BE2C (cell line): ENCODE results near the gene PIK3R4. TPM values are rescaled to one million over a fixed set of nuclear protein-coding genes. Genes with fewer than 3 reads are reported as not detected.

Source experiments
- DNase-seq: peaks from one replicate; pipeline ENCODE4 v3.0.0-alpha.2; 2020
- H3K27me3 ChIP-seq: fragments of 250-450 bp; sonication (Bioruptor Pico); 2 replicates; pipeline ENCODE4 v1.5.1; 2020; ENCODE audit warnings: mild to moderate bottlenecking
- H3K36me3 ChIP-seq: fragments of 250-450 bp; sonication (Bioruptor Pico); 2 replicates; pipeline ENCODE4 v1.5.1; 2020; ENCODE audit warnings: mild to moderate bottlenecking
- H3K4me1 ChIP-seq: fragments of 250-450 bp; sonication (Bioruptor Pico); 2 replicates; pipeline ENCODE4 v1.5.1; 2020
- H3K4me3 ChIP-seq: 2 replicates; pipeline ENCODE4 v1.5.1; 2011; ENCODE audit warnings: low read depth, low read length
- H3K9me3 ChIP-seq: fragments of 250-450 bp; sonication (Bioruptor Pico); 2 replicates; pipeline ENCODE4 v1.5.1; 2020
- polyA plus RNA-seq: library from polyadenylated mRNA; unstranded; fragments of >200 nt; gene quantifications from one replicate; pipeline ENCODE4 v1.2.1, GENCODE V29; 2012; ENCODE audit warnings: low read depth, missing spikeins; ENCODE audit not compliant: insufficient read length, insufficient read depth
- TF ChIP-seq, protein P1 (sequence below): IDR thresholded peaks from 2 replicates; pipeline ENCODE4 v1.5.1; 2012; ENCODE audit warnings: mild to moderate bottlenecking, low read depth, low read length

PIK3R4 gene
- polyA plus RNA-seq, result 33.0 TPM

DNA sequence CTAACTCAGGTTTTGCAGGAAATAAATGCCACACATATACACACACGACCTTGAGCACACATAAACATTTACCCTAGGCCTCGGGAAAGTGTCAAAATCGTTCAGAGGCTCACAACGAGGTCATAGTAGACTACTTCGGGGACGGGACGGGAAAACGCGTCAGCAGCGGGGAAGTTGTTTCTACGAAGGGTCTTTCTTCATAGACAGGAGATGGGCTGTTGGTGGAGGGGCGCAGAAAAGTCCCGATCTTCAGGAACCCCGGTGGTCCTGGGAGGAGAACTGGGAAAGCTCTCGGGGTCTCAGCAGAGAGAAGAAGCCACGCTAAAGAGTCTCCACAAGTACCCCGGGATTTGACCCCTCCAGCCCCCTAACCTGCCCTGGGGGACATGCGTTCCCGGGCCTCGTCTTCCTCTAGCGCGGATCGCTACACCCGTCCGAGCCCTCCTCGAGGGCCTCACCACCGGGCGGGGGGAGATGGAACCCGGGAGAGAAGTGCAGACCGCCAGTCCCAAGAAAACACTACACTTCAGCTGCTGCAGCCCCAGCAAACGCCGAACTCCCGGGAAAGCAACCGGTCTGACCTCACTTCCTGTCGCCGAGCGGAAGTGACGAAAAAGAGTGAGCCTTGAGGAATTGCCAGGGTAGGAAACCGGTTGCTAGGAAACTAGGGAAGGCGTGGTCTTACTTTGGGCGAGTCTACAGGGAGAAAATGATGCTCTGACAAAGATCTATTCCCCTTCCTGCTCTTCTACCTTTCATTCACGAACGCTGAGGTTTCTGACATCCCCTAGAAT, at the start of gene PIK3R4:
Gene PIK3R4 (minus strand): TSS at position 584 of the 794 bp plus-strand sequence. CDS start 1,611 bp downstream, outside the sequence.
- peaks cover 13% of the 10 kb centered on the region; the same call in 1 of the 2 replicates for H3K36me3 ChIP-seq
- TF ChIP-seq, protein P1, sequence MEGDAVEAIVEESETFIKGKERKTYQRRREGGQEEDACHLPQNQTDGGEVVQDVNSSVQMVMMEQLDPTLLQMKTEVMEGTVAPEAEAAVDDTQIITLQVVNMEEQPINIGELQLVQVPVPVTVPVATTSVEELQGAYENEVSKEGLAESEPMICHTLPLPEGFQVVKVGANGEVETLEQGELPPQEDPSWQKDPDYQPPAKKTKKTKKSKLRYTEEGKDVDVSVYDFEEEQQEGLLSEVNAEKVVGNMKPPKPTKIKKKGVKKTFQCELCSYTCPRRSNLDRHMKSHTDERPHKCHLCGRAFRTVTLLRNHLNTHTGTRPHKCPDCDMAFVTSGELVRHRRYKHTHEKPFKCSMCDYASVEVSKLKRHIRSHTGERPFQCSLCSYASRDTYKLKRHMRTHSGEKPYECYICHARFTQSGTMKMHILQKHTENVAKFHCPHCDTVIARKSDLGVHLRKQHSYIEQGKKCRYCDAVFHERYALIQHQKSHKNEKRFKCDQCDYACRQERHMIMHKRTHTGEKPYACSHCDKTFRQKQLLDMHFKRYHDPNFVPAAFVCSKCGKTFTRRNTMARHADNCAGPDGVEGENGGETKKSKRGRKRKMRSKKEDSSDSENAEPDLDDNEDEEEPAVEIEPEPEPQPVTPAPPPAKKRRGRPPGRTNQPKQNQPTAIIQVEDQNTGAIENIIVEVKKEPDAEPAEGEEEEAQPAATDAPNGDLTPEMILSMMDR, result no peak
- DNase-seq, result peak; percentile 96

GRCh38 chr3:130795396-130795795, 48.8 kb upstream of the PIK3R4 start:
- no peak for DNase-seq
- Histone ChIP-seq H3K27me3 (no peaks in the 10 kb centered on the region), H3K36me3 (no peaks in the 10 kb centered on the region), H3K4me1 (no peaks in the 10 kb centered on the region), H3K9me3 (no peaks in the 10 kb centered on the region), H3K4me3 (no peak overlapping the region)
- TF ChIP-seq, protein P1, result no peak

More for the DNA sequence above, at the start of gene PIK3R4:
- Histone ChIP-seq H3K9me3 (no peaks in the 10 kb centered on the region), H3K4me3 (peak within 1 kb of the TSS; percentile 78), H3K27me3 (no peaks in the 10 kb centered on the region), H3K4me1 (no peaks in the 10 kb centered on the region; the same call in 1 of the 2 replicates)

DNA sequence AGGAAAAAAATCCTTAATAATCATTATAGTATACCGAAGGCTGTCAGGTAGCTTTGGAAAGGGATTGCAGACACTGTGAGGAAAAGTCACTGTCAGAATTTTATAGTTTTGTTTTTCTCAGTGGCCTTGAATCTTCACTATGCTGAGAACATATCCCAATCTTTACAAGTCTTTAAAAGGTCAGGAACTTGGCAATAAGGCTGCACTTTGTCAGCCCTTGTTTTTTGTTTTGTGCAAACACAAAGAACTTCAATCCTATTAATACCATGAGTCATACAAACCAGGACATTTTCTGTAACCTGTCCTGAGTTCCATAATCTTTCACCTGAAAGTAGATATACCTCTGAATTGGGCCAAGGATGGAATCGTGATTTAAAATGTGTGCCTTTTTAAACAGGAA, 45.6 kb upstream of the PIK3R4 start:
- H3K4me1 ChIP-seq, result no peaks in the 10 kb centered on the region; the same call in 1 of the 2 replicates
- no peaks in the 10 kb centered on the region for H3K27me3 ChIP-seq
- H3K4me3 ChIP-seq, result no peak overlapping the region
- TF ChIP-seq, protein P1, result no peak
- no peaks in the 10 kb centered on the region for H3K9me3 ChIP-seq
- no peak for DNase-seq
- no peaks in the 10 kb centered on the region for H3K36me3 ChIP-seq

DNA sequence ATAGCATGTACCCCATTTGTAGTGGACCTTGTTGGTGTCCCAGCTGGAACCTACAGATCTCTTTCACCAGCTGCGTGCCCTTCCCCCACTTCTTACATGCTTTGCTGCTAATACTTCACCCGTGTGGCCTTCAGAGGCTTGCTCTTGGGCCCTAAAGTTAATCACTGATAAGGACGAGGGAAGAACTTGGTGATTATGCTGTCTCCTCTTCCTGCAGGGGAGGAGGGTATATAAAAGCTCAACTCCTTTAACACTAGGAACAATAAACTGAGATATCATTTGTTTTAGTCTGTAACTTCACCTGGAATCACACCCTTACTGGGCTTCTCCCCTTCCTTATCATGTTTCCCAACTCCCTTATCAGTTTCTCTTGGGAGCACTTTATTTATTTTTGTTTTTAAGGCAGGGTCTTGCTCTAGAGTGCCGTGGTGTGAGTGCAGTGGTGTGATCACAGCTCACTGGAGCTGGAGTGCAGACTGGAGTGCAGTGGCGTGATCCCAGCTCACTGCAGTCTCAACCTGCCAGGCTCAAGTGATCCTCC, 43.2 kb upstream of the PIK3R4 start:
- TF ChIP-seq, protein P1, result no peak
- Histone ChIP-seq H3K9me3 (no peaks in the 10 kb centered on the region), H3K36me3 (no peaks in the 10 kb centered on the region), H3K4me3 (no peak overlapping the region), H3K4me1 (no peaks in the 10 kb centered on the region; the same call in 1 of the 2 replicates), H3K27me3 (no peaks in the 10 kb centered on the region)
- no peak for DNase-seq

DNA sequence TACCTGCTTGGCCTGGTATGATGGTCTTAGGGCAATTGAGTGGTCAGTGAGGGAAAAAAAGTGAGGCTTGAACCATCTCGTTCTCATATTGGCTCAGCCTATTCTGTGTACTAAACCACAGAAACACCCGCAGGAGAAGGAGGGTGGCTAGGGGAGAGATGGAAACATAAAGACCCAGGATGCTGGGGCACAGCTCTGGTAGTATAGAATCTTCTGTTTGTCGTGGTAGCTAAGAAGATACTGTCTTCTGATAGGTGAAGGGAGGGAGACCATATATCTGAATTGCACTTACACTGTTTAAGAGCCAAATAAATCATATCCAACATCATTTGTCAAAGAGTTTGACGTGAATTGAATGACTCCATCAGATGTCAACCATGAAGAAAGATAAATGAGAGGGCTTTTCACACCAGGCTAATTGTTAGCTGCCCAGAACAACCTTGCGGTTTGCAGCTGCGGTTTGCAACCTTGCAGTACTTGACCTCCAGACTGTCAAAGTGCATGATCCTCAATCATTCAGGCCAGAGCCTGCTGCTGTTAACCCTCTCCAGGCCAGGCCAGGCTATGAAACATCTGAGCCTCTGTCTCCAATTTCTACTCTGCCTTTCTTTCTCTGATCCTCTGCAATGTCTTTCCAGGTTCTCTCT, 40.9 kb upstream of the PIK3R4 start:
- no peaks in the 10 kb centered on the region for H3K36me3 ChIP-seq
- DNase-seq, result no peak
- TF ChIP-seq, protein P1, result no peak
- no peaks in the 10 kb centered on the region; the same call in 1 of the 2 replicates for H3K4me1 ChIP-seq
- H3K9me3 ChIP-seq, result no peaks in the 10 kb centered on the region
- no peak overlapping the region for H3K4me3 ChIP-seq
- H3K27me3 ChIP-seq, result no peaks in the 10 kb centered on the region
